ENCODE data around the gene SLC6A19. TPM values are rescaled to one million over a fixed set of nuclear protein-coding genes. Genes with fewer than 3 reads are reported as not detected.

SLC6A19 gene
- total RNA-seq, 1 experiment from 2014 or later, result 0.04 TPM

DNA sequence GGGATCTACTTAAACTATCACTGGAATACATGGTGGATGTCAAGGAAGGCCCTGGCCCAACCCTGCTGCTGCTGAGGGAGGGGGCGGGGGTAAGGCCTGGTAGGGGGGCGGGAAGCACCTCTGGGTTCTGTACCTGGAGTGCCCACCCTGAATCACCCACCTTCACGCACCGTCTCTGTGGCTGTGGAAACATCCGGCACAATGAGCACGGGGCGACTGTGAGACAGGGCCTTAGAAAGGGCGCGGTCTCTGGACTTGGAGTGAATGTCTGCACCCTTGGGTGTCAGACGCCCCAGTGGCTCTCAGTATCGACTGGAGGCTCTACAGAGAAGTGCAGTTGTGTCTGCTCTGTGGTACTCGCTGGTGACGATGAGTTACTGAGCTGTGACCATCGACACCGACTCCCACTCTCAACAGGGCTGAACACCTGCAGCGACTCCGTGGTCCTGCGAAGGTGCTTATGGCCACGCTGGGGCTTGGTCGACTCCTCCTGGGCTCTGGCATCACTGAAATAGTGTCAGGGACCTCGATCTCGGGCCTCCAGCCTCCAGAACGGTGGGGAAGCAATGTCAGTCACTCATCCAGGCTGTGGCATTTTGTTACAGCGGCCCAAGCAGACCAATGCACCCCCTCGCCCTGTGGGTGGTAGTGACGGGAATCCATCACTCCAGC lies 25.5 kb upstream of the SLC6A19 start:
- TF ChIP-seq FOXK1 (CRISPR knock-in tag; IDR thresholded peaks at IDR 0.05) (no peak), E2F1 (CRISPR knock-in tag; IDR thresholded peaks at IDR 0.05) (no peak), TCF7 (CRISPR knock-in tag; IDR thresholded peaks at IDR 0.05; ENCODE audit: low read depth) (no peak)
- POLR2A ChIA-PET, result no interaction called here
- Mint-ChIP-seq H3K36me3 (no peaks in the 10 kb centered on the region), H3K27me3 (ENCODE audit: low read depth) (peaks cover 3% of the 10 kb centered on the region; the same call in 1 of the 2 replicates), H3K27ac (no peak overlapping the region), H3K9me3 (peaks cover 6% of the 10 kb centered on the region), H3K4me1 (no peaks in the 10 kb centered on the region), H3K4me3 (no peak overlapping the region)
- DNase-seq (ENCODE audit: low spot score) (no peak), ATAC-seq (no peak)
- CTCF ChIA-PET, result interaction anchor here (1.1 kb wide), 1 partner anchor 166 kb away, joined by 3 read pairs; no protein-coding TSS in a partner anchor

DNA sequence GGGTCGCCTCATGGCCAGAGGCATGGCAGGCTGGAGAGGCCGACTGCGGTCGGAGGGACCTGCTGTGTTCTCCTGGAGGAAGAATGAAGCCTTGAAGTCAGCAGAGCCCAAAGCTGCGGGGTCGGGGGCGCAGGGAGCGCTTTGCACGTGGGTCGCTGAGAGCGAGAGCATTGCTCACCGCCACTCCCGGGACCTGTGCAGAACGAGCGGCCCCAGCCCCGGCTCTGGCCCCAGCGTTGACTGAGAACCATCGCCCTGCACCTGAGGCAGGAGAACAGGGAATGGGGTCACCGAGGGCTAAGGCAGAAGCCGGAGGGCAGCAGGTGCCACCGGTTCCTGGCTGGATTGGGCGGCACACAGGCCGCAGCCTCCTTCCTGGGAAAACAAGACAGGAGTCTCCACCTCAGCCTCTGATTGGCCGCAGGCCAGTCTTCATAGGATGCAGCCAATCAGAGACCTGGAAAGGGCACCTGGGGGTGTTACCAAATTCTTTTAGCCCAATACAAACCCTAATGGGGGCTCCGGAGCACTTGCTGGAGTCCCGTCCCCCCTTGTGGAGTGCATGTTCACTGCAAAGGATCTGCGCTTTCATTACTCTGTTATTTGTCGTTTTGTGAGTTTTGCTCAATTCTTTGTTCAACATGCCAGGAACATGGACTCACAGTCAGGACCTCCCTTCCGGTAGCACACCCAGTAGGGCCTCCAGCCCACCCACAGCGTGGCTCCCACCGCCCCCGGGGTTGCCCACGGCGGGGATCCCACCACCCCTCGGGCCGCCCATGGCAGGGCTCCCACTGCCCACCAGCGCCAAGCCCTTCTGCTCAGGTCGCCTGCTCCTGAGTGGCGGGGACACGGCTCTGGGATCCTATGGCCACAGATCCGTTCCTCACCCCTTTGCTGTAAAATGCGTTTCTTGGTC lies 24.7 kb upstream of the SLC6A19 start:
- no peaks in the 10 kb centered on the region for H3K4me1 Mint-ChIP-seq
- ATAC-seq, result peak; percentile 88
- no peaks in the 10 kb centered on the region for H3K36me3 Mint-ChIP-seq
- DNase-seq (ENCODE audit: low spot score), result peak; percentile 54
- CTCF ChIA-PET, result interaction anchor here (1.1 kb wide), 2 partner anchors 28 to 167 kb away, joined by 3 read pairs; no protein-coding TSS in a partner anchor
- no peak overlapping the region for H3K27ac Mint-ChIP-seq
- H3K9me3 Mint-ChIP-seq, result peaks cover 6% of the 10 kb centered on the region
- TF ChIP-seq NFYB (CRISPR knock-in tag; conservative IDR thresholded peaks at IDR 0.05; ENCODE audit: low read depth) (peak; percentile 60; the same call in 1 of the 2 replicates), OVOL2 (CRISPR knock-in tag; IDR thresholded peaks at IDR 0.05; ENCODE audit: borderline replicate concordance) (no peak)
- H3K4me3 Mint-ChIP-seq, result no peak overlapping the region
- peaks cover 3% of the 10 kb centered on the region; the same call in 1 of the 2 replicates for H3K27me3 Mint-ChIP-seq (ENCODE audit: low read depth)
- POLR2A ChIA-PET, result no interaction called here

GRCh38 chr5:1177826-1178528 lies 23.4 kb upstream of the SLC6A19 start:
- no peak for ATAC-seq
- POLR2A ChIA-PET, result no interaction called here
- Mint-ChIP-seq H3K36me3 (no peaks in the 10 kb centered on the region), H3K4me3 (no peak overlapping the region), H3K27me3 (ENCODE audit: low read depth) (peaks cover 3% of the 10 kb centered on the region; the same call in 1 of the 2 replicates), H3K4me1 (no peaks in the 10 kb centered on the region), H3K9me3 (peaks cover 6% of the 10 kb centered on the region), H3K27ac (no peak overlapping the region)
- DNase-seq (ENCODE audit: low spot score), result no peak
- TF ChIP-seq MXD4 (CRISPR knock-in tag; IDR thresholded peaks at IDR 0.05; ENCODE audit: borderline replicate concordance) (no peak), ZNF512 (CRISPR knock-in tag; IDR thresholded peaks at IDR 0.05; ENCODE audit: borderline replicate concordance) (no peak), ZNF396 (CRISPR knock-in tag; IDR thresholded peaks at IDR 0.05; ENCODE audit: borderline replicate concordance) (no peak)
- TF ChIP-seq, protein P1, sequence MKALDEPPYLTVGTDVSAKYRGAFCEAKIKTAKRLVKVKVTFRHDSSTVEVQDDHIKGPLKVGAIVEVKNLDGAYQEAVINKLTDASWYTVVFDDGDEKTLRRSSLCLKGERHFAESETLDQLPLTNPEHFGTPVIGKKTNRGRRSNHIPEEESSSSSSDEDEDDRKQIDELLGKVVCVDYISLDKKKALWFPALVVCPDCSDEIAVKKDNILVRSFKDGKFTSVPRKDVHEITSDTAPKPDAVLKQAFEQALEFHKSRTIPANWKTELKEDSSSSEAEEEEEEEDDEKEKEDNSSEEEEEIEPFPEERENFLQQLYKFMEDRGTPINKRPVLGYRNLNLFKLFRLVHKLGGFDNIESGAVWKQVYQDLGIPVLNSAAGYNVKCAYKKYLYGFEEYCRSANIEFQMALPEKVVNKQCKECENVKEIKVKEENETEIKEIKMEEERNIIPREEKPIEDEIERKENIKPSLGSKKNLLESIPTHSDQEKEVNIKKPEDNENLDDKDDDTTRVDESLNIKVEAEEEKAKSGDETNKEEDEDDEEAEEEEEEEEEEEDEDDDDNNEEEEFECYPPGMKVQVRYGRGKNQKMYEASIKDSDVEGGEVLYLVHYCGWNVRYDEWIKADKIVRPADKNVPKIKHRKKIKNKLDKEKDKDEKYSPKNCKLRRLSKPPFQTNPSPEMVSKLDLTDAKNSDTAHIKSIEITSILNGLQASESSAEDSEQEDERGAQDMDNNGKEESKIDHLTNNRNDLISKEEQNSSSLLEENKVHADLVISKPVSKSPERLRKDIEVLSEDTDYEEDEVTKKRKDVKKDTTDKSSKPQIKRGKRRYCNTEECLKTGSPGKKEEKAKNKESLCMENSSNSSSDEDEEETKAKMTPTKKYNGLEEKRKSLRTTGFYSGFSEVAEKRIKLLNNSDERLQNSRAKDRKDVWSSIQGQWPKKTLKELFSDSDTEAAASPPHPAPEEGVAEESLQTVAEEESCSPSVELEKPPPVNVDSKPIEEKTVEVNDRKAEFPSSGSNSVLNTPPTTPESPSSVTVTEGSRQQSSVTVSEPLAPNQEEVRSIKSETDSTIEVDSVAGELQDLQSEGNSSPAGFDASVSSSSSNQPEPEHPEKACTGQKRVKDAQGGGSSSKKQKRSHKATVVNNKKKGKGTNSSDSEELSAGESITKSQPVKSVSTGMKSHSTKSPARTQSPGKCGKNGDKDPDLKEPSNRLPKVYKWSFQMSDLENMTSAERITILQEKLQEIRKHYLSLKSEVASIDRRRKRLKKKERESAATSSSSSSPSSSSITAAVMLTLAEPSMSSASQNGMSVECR (CRISPR knock-in tag; IDR thresholded peaks at IDR 0.05; ENCODE audit: borderline replicate concordance), result no peak
- TF ChIP-seq, protein P2, sequence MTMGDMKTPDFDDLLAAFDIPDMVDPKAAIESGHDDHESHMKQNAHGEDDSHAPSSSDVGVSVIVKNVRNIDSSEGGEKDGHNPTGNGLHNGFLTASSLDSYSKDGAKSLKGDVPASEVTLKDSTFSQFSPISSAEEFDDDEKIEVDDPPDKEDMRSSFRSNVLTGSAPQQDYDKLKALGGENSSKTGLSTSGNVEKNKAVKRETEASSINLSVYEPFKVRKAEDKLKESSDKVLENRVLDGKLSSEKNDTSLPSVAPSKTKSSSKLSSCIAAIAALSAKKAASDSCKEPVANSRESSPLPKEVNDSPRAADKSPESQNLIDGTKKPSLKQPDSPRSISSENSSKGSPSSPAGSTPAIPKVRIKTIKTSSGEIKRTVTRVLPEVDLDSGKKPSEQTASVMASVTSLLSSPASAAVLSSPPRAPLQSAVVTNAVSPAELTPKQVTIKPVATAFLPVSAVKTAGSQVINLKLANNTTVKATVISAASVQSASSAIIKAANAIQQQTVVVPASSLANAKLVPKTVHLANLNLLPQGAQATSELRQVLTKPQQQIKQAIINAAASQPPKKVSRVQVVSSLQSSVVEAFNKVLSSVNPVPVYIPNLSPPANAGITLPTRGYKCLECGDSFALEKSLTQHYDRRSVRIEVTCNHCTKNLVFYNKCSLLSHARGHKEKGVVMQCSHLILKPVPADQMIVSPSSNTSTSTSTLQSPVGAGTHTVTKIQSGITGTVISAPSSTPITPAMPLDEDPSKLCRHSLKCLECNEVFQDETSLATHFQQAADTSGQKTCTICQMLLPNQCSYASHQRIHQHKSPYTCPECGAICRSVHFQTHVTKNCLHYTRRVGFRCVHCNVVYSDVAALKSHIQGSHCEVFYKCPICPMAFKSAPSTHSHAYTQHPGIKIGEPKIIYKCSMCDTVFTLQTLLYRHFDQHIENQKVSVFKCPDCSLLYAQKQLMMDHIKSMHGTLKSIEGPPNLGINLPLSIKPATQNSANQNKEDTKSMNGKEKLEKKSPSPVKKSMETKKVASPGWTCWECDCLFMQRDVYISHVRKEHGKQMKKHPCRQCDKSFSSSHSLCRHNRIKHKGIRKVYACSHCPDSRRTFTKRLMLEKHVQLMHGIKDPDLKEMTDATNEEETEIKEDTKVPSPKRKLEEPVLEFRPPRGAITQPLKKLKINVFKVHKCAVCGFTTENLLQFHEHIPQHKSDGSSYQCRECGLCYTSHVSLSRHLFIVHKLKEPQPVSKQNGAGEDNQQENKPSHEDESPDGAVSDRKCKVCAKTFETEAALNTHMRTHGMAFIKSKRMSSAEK (CRISPR knock-in tag; IDR thresholded peaks at IDR 0.05; ENCODE audit: borderline replicate concordance), result no peak
- CTCF ChIA-PET, result no interaction called here
